SK-N-SH (cell line): ENCODE data around the gene HUNK.

ENCODE experiments used
- GABPA ChIP-seq: IDR thresholded peaks from 2 replicates; pipeline ENCODE4 v1.4.0; 2012; ENCODE audit warnings: low read depth, mild to moderate bottlenecking
- REST ChIP-seq: IDR thresholded peaks from 2 replicates; pipeline ENCODE4 v1.6.1; 2012; ENCODE audit warnings: mild to moderate bottlenecking, low read depth, low read length, moderate library complexity
- TF ChIP-seq, protein P1 (sequence below): fragments of 200-600 bp; sonication (generic); IDR thresholded peaks from 2 replicates; pipeline ENCODE4 v1.6.1; 2017; ENCODE audit warnings: antibody characterized with exemption, mild to moderate bottlenecking, moderate library complexity

GRCh38 chr21:32034850-32035249 is 162.0 kb downstream of the HUNK start:
- TF ChIP-seq REST (no peak), GABPA (no peak)
- TF ChIP-seq, protein P1, sequence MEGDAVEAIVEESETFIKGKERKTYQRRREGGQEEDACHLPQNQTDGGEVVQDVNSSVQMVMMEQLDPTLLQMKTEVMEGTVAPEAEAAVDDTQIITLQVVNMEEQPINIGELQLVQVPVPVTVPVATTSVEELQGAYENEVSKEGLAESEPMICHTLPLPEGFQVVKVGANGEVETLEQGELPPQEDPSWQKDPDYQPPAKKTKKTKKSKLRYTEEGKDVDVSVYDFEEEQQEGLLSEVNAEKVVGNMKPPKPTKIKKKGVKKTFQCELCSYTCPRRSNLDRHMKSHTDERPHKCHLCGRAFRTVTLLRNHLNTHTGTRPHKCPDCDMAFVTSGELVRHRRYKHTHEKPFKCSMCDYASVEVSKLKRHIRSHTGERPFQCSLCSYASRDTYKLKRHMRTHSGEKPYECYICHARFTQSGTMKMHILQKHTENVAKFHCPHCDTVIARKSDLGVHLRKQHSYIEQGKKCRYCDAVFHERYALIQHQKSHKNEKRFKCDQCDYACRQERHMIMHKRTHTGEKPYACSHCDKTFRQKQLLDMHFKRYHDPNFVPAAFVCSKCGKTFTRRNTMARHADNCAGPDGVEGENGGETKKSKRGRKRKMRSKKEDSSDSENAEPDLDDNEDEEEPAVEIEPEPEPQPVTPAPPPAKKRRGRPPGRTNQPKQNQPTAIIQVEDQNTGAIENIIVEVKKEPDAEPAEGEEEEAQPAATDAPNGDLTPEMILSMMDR: no peak
